ENCODE results near the gene ILKAP. TPM values are rescaled to one million over a fixed set of nuclear protein-coding genes. Genes with fewer than 3 reads are reported as not detected.

The ILKAP gene
- polyA plus RNA-seq, 1 of the 3 experiments (the other 2 are of a cell fraction) = 49.2 TPM

DNA sequence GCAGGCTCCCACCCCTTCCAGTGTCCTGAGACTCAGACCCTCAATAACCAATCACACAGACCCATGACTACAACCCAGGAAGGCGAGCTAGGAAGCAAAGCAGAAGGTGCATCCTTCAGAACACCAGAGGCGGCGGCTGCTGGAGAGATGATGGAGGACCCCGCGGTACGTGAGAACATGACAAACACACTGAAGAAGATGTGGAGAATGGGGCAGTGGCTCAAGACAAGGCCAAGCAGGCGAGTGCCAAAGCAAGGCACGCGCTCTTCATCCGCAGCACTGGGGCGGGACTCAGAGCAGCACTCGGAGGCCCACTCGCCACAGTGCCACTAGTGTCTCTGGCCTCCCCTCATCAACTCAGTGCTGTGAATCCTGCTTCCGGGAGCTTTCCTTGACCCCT lies 31.1 kb downstream of the ILKAP start:
- H3K27ac ChIP-seq (ENCODE audit: low read depth in 2 of 2, low read length in 1 of 2) = peak overlapping the region in 1 of 2 experiments; percentile 96; a peak in 1 of 4 replicates
- ChIA-PET CTCF (no interaction called here), POLR2A (no interaction called here)

More for the DNA sequence above, 31.1 kb downstream of the ILKAP start:
- H3K9me2 ChIP-seq = no peaks in the 10 kb centered on the region
- H2AFZ ChIP-seq (ENCODE audit: low read depth) = no peak overlapping the region
- no peak overlapping the region for H3K4me3 ChIP-seq (ENCODE audit: low read depth in 2 of 2, low read length in 1 of 2)
- H3K36me3 ChIP-seq (replicated peaks in 1 of 2; ENCODE audit: control insufficient read depth in 1 of 2, insufficient read depth in 2 of 2, low read length in 1 of 2) = peaks cover 24 to 71% of the 10 kb centered on the region in 2 experiments
- no peak overlapping the region for H3K9ac ChIP-seq
- no peak overlapping the region for H3K4me2 ChIP-seq
- H4K20me1 ChIP-seq (ENCODE audit: insufficient read depth) = no peaks in the 10 kb centered on the region
- 95% methylated on average over 13 of the region's 14 CpGs for WGBS (ENCODE audit: low lambda C conversion rate)
- H3F3A ChIP-seq (replicated peaks; ENCODE audit: insufficient read depth) = peaks cover 31% of the 10 kb centered on the region
- no peaks in the 10 kb centered on the region for H3K79me2 ChIP-seq (ENCODE audit: insufficient read depth)
- DNase-seq = no peak
- no peaks in the 10 kb centered on the region for H3K9me3 ChIP-seq
- no peak for TF ChIP-seq JUND (IDR thresholded peaks at IDR 0.05)
- no peak for TF ChIP-seq RAD21 (IDR thresholded peaks at IDR 0.05; ENCODE audit: low read length)
- TF ChIP-seq ZBTB33 (IDR thresholded peaks at IDR 0.05; ENCODE audit: borderline replicate concordance, low read depth) = no peak
- no peak for TF ChIP-seq TAF1 (IDR thresholded peaks at IDR 0.05; ENCODE audit: borderline replicate concordance, low read depth, low read length)
- TF ChIP-seq RFX5 (IDR thresholded peaks at IDR 0.05; ENCODE audit: low read length) = no peak
- no peak for TF ChIP-seq USF2 (IDR thresholded peaks at IDR 0.05; ENCODE audit: borderline replicate concordance, low read depth, low read length)
- TF ChIP-seq EP300 (IDR thresholded peaks at IDR 0.05; ENCODE audit: borderline replicate concordance in 1 of 2, low read depth in 1 of 2, low read length in 1 of 2) = no peak
- TF ChIP-seq GABPA (IDR thresholded peaks at IDR 0.05; ENCODE audit: low read depth) = no peak
- TF ChIP-seq REST (IDR thresholded peaks at IDR 0.05; ENCODE audit: low read depth, low read length) = no peak
- no peak for TF ChIP-seq TEAD4 (IDR thresholded peaks at IDR 0.05; ENCODE audit: borderline replicate concordance, insufficient read depth)
- TF ChIP-seq NRF1 (IDR thresholded peaks at IDR 0.05; ENCODE audit: low read depth, low read length) = no peak
- no peak for TF ChIP-seq IRF3 (IDR thresholded peaks at IDR 0.05; ENCODE audit: low read depth, low read length)
- TF ChIP-seq FOXJ3 (CRISPR knock-in tag; IDR thresholded peaks at IDR 0.05) = no peak
- TF ChIP-seq USF1 (IDR thresholded peaks at IDR 0.05; ENCODE audit: borderline replicate concordance, low read depth) = no peak
- TF ChIP-seq NFIC (IDR thresholded peaks at IDR 0.05; ENCODE audit: borderline replicate concordance) = no peak
- no peak for TF ChIP-seq FOXM1 (IDR thresholded peaks at IDR 0.05; ENCODE audit: low read depth)
- TF ChIP-seq SMC3 (IDR thresholded peaks at IDR 0.05; ENCODE audit: low read depth, low read length) = no peak
- no peak for TF ChIP-seq EZH2phosphoT487 (IDR thresholded peaks at IDR 0.05; ENCODE audit: borderline replicate concordance, low read depth)
- TF ChIP-seq RCOR1 (IDR thresholded peaks at IDR 0.05; ENCODE audit: low read length) = no peak
- TF ChIP-seq TCF12 (IDR thresholded peaks at IDR 0.05) = no peak
- peaks cover 15 to 22% of the 10 kb centered on the region in 2 experiments; a peak in 3 of 4 replicates for H3K4me1 ChIP-seq (ENCODE audit: control insufficient read depth in 1 of 2, insufficient read depth in 2 of 2, low read depth in 1 of 2, low read length in 1 of 2)
- H3K27me3 ChIP-seq (ENCODE audit: insufficient read depth) = no peaks in the 10 kb centered on the region

Measured in SK-N-SH (cell line).